Astrocyte (in vitro differentiated cells and primary cell): ENCODE results near the gene SLC4A2. TPM values are rescaled to one million over a fixed set of nuclear protein-coding genes. Genes with fewer than 3 reads are reported as not detected.

ENCODE experiments used
- DNase-seq: peaks from one replicate; pipeline ENCODE4 v3.0.0-alpha.2; 2010; ENCODE audit warnings: low read depth
- FAIRE-seq: peaks from 2 replicates; lab custom pipeline; 2011; peaks lifted over from hg19 to GRCh38; lab: Jason Lieb, UNC
- H2AFZ ChIP-seq: 2 replicates; pipeline ENCODE4 v1.6.0; 2012; ENCODE audit warnings: low read depth, low read length, inconsistent platforms
- H3K27ac ChIP-seq: 2 replicates; pipeline ENCODE4 v1.5.1; 2011; ENCODE audit warnings: low read depth, low read length, inconsistent platforms
- H3K27me3 ChIP-seq: 2 replicates; pipeline ENCODE4 v1.6.0; 2011; ENCODE audit warnings: low read length, inconsistent platforms; ENCODE audit not compliant: insufficient read depth
- H3K36me3 ChIP-seq: 2 replicates; pipeline ENCODE4 v1.5.1; 2011; ENCODE audit warnings: low read length, inconsistent platforms; ENCODE audit not compliant: insufficient read depth
- H3K4me1 ChIP-seq: 2 replicates; pipeline ENCODE4 v1.5.1; 2011; ENCODE audit warnings: low read length, inconsistent platforms; ENCODE audit not compliant: insufficient read depth
- H3K4me2 ChIP-seq: 2 replicates; pipeline ENCODE4 v1.6.0; 2012; ENCODE audit warnings: low read length, inconsistent platforms
- H3K4me3 ChIP-seq: 2 replicates; pipeline ENCODE4 v1.5.1; 2011; ENCODE audit warnings: low read depth, mild to moderate bottlenecking, low read length, inconsistent platforms; ENCODE audit not compliant: insufficient read depth
- H3K79me2 ChIP-seq: 2 replicates; pipeline ENCODE4 v1.6.0; 2012; ENCODE audit warnings: mild to moderate bottlenecking, low read length, inconsistent platforms; ENCODE audit not compliant: insufficient read depth
- H3K9ac ChIP-seq: 2 replicates; pipeline ENCODE4 v1.6.0; 2012; ENCODE audit warnings: mild to moderate bottlenecking, low read length, inconsistent platforms
- H3K9me3 ChIP-seq: 2 replicates; pipeline ENCODE4 v1.5.1; 2012; ENCODE audit warnings: low read depth, mild to moderate bottlenecking, low read length, inconsistent platforms; ENCODE audit not compliant: insufficient read depth
- H4K20me1 ChIP-seq: 2 replicates; pipeline ENCODE4 v1.6.0; 2012; ENCODE audit warnings: low read length, inconsistent platforms; ENCODE audit not compliant: insufficient read depth
- H3K27ac Mint-ChIP-seq: one replicate; pipeline ENCODE4 v1.8.0; 2021; ENCODE audit warnings: mild to moderate bottlenecking, mixed read lengths; ENCODE audit not compliant: unreplicated experiment
- H3K27me3 Mint-ChIP-seq: one replicate; pipeline ENCODE4 v1.8.0; 2021; ENCODE audit warnings: low read depth, mixed read lengths; ENCODE audit not compliant: unreplicated experiment
- H3K36me3 Mint-ChIP-seq: one replicate; pipeline ENCODE4 v1.8.0; 2021; ENCODE audit warnings: low read depth, mixed read lengths; ENCODE audit not compliant: unreplicated experiment
- H3K4me1 Mint-ChIP-seq: one replicate; pipeline ENCODE4 v1.8.0; 2021; ENCODE audit warnings: low read depth, mixed read lengths; ENCODE audit not compliant: unreplicated experiment
- H3K4me3 Mint-ChIP-seq: one replicate; pipeline ENCODE4 v1.8.0; 2021; ENCODE audit warnings: mild to moderate bottlenecking, moderate library complexity, mixed read lengths; ENCODE audit not compliant: unreplicated experiment
- H3K9me3 Mint-ChIP-seq: one replicate; pipeline ENCODE4 v1.8.0; 2021; ENCODE audit warnings: mild to moderate bottlenecking, mixed read lengths; ENCODE audit not compliant: unreplicated experiment
- EZH2 ChIP-seq: IDR thresholded peaks from 2 replicates; pipeline ENCODE4 v1.6.1; 2012; ENCODE audit warnings: mild to moderate bottlenecking, low read length, inconsistent platforms; ENCODE audit not compliant: insufficient read depth
- total RNA-seq: library from RNA; stranded (reverse); gene quantifications from 2 replicates; pipeline ENCODE4 v1.2.1, GENCODE V29; 2021
- TF ChIP-seq, protein P1 (sequence below): IDR thresholded peaks from 2 replicates; pipeline ENCODE4 v1.5.1; 2011; ENCODE audit warnings: low read depth, mild to moderate bottlenecking, inconsistent platforms, low read length, moderate library complexity; ENCODE audit not compliant: insufficient read depth

SLC4A2 gene
- total RNA-seq, 1 donor from 2014 or later, result 302 TPM

DNA sequence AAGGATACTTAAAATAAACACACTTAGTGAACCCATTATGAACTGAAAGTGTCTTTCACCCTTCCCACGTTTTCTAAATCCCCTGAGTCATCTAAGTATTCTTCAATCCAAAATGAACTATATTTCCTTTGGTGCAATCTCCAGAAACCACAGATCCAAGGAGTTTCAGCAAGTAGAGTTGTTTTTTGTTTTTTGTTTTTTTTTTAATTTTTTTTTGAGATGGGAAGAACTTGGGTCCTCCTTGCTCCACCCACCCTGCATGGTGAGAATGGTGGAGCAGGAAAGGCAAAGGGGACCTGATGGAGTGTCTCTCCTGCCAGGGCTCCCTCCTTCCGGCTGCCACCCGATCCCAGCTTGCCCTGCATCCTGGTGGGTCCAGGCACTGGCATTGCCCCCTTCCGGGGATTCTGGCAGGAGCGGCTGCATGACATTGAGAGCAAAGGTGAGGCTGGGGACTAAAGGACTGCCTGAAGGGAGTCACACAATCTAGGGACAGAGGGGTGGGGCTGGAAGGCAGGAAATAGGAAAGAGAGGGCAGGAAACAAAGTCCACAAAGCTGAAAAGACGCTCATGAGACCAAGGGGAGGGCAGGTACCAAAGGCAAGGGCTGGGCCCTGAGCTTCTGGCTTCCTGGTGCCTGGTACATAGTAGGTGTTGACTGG is 47.2 kb upstream of the SLC4A2 start:
- no peak for TF ChIP-seq EZH2
- TF ChIP-seq, protein P1, sequence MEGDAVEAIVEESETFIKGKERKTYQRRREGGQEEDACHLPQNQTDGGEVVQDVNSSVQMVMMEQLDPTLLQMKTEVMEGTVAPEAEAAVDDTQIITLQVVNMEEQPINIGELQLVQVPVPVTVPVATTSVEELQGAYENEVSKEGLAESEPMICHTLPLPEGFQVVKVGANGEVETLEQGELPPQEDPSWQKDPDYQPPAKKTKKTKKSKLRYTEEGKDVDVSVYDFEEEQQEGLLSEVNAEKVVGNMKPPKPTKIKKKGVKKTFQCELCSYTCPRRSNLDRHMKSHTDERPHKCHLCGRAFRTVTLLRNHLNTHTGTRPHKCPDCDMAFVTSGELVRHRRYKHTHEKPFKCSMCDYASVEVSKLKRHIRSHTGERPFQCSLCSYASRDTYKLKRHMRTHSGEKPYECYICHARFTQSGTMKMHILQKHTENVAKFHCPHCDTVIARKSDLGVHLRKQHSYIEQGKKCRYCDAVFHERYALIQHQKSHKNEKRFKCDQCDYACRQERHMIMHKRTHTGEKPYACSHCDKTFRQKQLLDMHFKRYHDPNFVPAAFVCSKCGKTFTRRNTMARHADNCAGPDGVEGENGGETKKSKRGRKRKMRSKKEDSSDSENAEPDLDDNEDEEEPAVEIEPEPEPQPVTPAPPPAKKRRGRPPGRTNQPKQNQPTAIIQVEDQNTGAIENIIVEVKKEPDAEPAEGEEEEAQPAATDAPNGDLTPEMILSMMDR, result no peak
- Mint-ChIP-seq H3K4me3 (peak overlapping the region; percentile 68), H3K27ac (no peak overlapping the region), H3K9me3 (peaks cover 2% of the 10 kb centered on the region), H3K4me1 (peaks cover 15% of the 10 kb centered on the region), H3K36me3 (peaks cover 12% of the 10 kb centered on the region), H3K27me3 (peaks cover 41% of the 10 kb centered on the region)
- Histone ChIP-seq H3K27ac (no peak overlapping the region), H3K9me3 (no peaks in the 10 kb centered on the region), H3K9ac (no peak overlapping the region), H3K4me3 (no peak overlapping the region), H3K27me3 (peaks cover 7% of the 10 kb centered on the region), H3K79me2 (no peaks in the 10 kb centered on the region), H3K4me1 (peaks cover 13% of the 10 kb centered on the region), H3K36me3 (no peaks in the 10 kb centered on the region), H4K20me1 (no peaks in the 10 kb centered on the region), H3K4me2 (no peak overlapping the region), H2AFZ (no peak overlapping the region)
- DNase-seq, result no peak
- peak; percentile 17 for FAIRE-seq

DNA sequence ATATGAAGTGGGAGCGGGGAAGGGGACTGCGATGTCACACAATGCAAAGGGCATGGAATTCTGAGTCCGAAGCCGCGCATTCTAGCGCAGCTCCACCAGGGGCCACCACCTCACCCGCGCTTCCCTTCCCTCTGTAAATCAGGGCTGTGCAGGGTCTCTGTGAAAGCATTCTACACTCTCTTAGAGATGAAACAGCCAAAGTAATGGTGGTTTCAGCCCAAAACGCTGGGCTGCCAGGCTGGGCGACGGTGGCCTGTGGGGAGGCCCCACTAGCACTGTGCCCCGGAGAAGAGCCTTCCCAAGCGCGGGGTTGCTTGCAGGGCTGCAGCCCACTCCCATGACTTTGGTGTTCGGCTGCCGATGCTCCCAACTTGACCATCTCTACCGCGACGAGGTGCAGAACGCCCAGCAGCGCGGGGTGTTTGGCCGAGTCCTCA is 46.5 kb upstream of the SLC4A2 start:
- Mint-ChIP-seq H3K27me3 (peaks cover 43% of the 10 kb centered on the region), H3K4me1 (peaks cover 15% of the 10 kb centered on the region), H3K4me3 (no peak overlapping the region), H3K36me3 (peaks cover 12% of the 10 kb centered on the region), H3K9me3 (peaks cover 2% of the 10 kb centered on the region), H3K27ac (no peak overlapping the region)
- Histone ChIP-seq H3K36me3 (no peaks in the 10 kb centered on the region), H3K4me3 (no peak overlapping the region), H3K9ac (no peak overlapping the region), H3K4me2 (peak overlapping the region; percentile 86), H3K79me2 (no peaks in the 10 kb centered on the region), H3K9me3 (no peaks in the 10 kb centered on the region), H3K4me1 (peaks cover 13% of the 10 kb centered on the region), H3K27me3 (peaks cover 11% of the 10 kb centered on the region), H4K20me1 (no peaks in the 10 kb centered on the region), H3K27ac (no peak overlapping the region), H2AFZ (peak overlapping the region; percentile 50)
- DNase-seq (no peak), FAIRE-seq (no peak)
- TF ChIP-seq EZH2, result no peak
- TF ChIP-seq, protein P1, result peak; percentile 54

DNA sequence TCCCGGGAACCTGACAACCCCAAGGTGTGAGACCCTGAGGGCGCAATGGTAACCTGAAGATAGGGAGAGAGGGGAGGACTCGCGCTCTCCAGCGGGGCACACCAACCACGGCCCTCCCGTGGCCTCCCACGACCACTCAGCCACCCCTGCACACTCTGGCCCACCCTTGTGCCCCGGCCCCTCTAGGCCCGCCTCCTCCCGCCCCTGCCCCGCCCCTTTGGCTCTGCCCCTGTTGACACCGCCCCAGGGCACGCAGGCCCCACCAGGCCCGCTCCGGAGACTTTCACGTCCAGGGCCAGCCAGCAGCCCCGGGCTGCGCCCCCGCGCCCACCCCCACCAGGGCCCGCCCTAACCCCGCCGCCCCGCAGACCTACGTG is 46.0 kb upstream of the SLC4A2 start:
- Histone ChIP-seq H3K4me2 (peak overlapping the region; percentile 86), H3K4me1 (peaks cover 17% of the 10 kb centered on the region), H3K27ac (no peak overlapping the region), H3K9ac (no peak overlapping the region), H3K36me3 (no peaks in the 10 kb centered on the region), H3K27me3 (peaks cover 12% of the 10 kb centered on the region), H2AFZ (peak overlapping the region; percentile 94), H3K4me3 (no peak overlapping the region), H4K20me1 (no peaks in the 10 kb centered on the region), H3K79me2 (no peaks in the 10 kb centered on the region), H3K9me3 (no peaks in the 10 kb centered on the region)
- Mint-ChIP-seq H3K9me3 (peaks cover 2% of the 10 kb centered on the region), H3K4me3 (no peak overlapping the region), H3K27me3 (peaks cover 44% of the 10 kb centered on the region), H3K36me3 (peaks cover 12% of the 10 kb centered on the region), H3K4me1 (peaks cover 15% of the 10 kb centered on the region), H3K27ac (no peak overlapping the region)
- no peak for FAIRE-seq
- no peak for DNase-seq
- TF ChIP-seq, protein P1, result no peak
- TF ChIP-seq EZH2, result no peak
